Tracheal epithelial cell (primary cell): ENCODE measurements around the gene ADAMTSL1. TPM values are rescaled to one million over a fixed set of nuclear protein-coding genes. Genes with fewer than 3 reads are reported as not detected.

Experiments
- total RNA-seq: library from RNA; depleted of rRNA; stranded (reverse); fragments of >200 nt; gene quantifications from 2 replicates; pipeline ENCODE4 v1.2.1, GENCODE V29; 2014

ADAMTSL1 gene, protein sequence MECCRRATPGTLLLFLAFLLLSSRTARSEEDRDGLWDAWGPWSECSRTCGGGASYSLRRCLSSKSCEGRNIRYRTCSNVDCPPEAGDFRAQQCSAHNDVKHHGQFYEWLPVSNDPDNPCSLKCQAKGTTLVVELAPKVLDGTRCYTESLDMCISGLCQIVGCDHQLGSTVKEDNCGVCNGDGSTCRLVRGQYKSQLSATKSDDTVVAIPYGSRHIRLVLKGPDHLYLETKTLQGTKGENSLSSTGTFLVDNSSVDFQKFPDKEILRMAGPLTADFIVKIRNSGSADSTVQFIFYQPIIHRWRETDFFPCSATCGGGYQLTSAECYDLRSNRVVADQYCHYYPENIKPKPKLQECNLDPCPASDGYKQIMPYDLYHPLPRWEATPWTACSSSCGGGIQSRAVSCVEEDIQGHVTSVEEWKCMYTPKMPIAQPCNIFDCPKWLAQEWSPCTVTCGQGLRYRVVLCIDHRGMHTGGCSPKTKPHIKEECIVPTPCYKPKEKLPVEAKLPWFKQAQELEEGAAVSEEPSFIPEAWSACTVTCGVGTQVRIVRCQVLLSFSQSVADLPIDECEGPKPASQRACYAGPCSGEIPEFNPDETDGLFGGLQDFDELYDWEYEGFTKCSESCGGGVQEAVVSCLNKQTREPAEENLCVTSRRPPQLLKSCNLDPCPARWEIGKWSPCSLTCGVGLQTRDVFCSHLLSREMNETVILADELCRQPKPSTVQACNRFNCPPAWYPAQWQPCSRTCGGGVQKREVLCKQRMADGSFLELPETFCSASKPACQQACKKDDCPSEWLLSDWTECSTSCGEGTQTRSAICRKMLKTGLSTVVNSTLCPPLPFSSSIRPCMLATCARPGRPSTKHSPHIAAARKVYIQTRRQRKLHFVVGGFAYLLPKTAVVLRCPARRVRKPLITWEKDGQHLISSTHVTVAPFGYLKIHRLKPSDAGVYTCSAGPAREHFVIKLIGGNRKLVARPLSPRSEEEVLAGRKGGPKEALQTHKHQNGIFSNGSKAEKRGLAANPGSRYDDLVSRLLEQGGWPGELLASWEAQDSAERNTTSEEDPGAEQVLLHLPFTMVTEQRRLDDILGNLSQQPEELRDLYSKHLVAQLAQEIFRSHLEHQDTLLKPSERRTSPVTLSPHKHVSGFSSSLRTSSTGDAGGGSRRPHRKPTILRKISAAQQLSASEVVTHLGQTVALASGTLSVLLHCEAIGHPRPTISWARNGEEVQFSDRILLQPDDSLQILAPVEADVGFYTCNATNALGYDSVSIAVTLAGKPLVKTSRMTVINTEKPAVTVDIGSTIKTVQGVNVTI (N-terminal part only)
- total RNA-seq: 0.72 TPM in 1 of 2 replicates, not detected in the other

DNA sequence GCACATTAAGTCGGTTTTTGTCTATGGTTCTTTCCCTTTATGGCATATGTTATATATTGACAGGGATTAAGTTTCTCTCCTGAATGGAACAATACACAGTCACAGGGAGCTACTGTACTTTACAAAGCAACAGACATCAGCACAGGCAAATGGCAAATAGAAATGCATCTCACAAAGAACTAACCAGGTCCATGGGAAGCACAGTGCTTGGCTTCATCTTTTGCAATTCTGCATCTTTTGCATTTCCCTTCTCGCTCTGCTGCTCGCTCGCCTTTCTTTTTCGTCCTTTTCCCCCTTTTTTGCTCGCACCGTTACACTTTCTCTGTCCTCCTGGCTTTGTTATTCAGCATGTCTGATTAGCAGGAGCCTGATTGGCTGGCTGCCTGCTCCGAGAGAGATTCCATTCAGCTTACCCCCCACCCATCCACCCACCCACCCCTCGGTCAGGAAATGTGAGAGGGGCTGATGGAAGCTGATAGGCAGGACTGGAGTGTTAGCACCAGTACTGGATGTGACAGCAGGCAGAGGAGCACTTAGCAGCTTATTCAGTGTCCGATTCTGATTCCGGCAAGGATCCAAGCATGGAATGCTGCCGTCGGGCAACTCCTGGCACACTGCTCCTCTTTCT is at the start of gene ADAMTSL1:
TSS of gene ADAMTSL1 (plus strand) at position 502 of the 628 bp plus-strand sequence. CDS start at position 582, 80 bp downstream.

